Measurements from ENCODE around the gene RAD51B.

The RAD51B gene

GRCh38 chr14:68728342-68729106 is 908.9 kb downstream of the RAD51B start:
- no peak for DNase-seq (ENCODE audit: low read depth)

- DNase-seq (ENCODE audit: low read depth) = no peak
Observed at GRCh38 chr14:68729556-68729955, 910.0 kb downstream of the RAD51B start.

- no peak for DNase-seq (ENCODE audit: low read depth)
Observed at GRCh38 chr14:68730348-68730747, 910.8 kb downstream of the RAD51B start.

- no peak for DNase-seq (ENCODE audit: low read depth)
Observed at GRCh38 chr14:68730811-68731425, 911.3 kb downstream of the RAD51B start.

- no peak for DNase-seq (ENCODE audit: low read depth)
Observed at GRCh38 chr14:68733086-68733914, 913.7 kb downstream of the RAD51B start.

GRCh38 chr14:68734231-68734732 is 914.7 kb downstream of the RAD51B start:
- DNase-seq (ENCODE audit: low read depth) = no peak

- DNase-seq (ENCODE audit: low read depth) = no peak
Observed at GRCh38 chr14:68735856-68736255, 916.3 kb downstream of the RAD51B start.

- no peak for DNase-seq (ENCODE audit: low read depth)
Observed at GRCh38 chr14:68736471-68736871, 916.9 kb downstream of the RAD51B start.

GRCh38 chr14:68737086-68737485 is 917.5 kb downstream of the RAD51B start:
- DNase-seq (ENCODE audit: low read depth) = no peak

- no peak for DNase-seq (ENCODE audit: low read depth)
Observed at GRCh38 chr14:68738559-68738958, 919.0 kb downstream of the RAD51B start.

GRCh38 chr14:68739701-68740100 is 920.1 kb downstream of the RAD51B start:
- DNase-seq (ENCODE audit: low read depth) = no peak

- DNase-seq (ENCODE audit: low read depth) = no peak
Observed at GRCh38 chr14:68740788-68741476, 921.4 kb downstream of the RAD51B start.

- no peak for DNase-seq (ENCODE audit: low read depth)
Observed at GRCh38 chr14:68741477-68741791, 921.9 kb downstream of the RAD51B start.

GRCh38 chr14:68741839-68742470 is 922.4 kb downstream of the RAD51B start:
- no peak for DNase-seq (ENCODE audit: low read depth)

GRCh38 chr14:68744613-68745012 is 925.0 kb downstream of the RAD51B start:
- DNase-seq (ENCODE audit: low read depth) = no peak

GRCh38 chr14:68747393-68747792 is 927.8 kb downstream of the RAD51B start:
- no peak for DNase-seq (ENCODE audit: low read depth)

- no peak for DNase-seq (ENCODE audit: low read depth)
Observed at GRCh38 chr14:68748260-68748659, 928.7 kb downstream of the RAD51B start.

- DNase-seq (ENCODE audit: low read depth) = no peak
Observed at GRCh38 chr14:68748691-68749090, 929.1 kb downstream of the RAD51B start.

- no peak for DNase-seq (ENCODE audit: low read depth)
Observed at GRCh38 chr14:68749487-68750475, 930.2 kb downstream of the RAD51B start.

- no peak for DNase-seq (ENCODE audit: low read depth)
Observed at GRCh38 chr14:68752271-68753006, 932.9 kb downstream of the RAD51B start.
